H1 (cell line): ENCODE data around the gene TIMM29.

Source experiments
- CBX8 ChIP-seq: fragments of 300-800, 300-1000 bp; sonication (generic); IDR thresholded peaks from 2 replicates; pipeline ENCODE4 v1.7.1; 2016; ENCODE audit warnings: low read depth, low read length, borderline replicate concordance
- EP300 ChIP-seq, 2 experiments: IDR thresholded peaks; 1 replicate in 1 of 2; 2 replicates in 1 of 2; pipeline ENCODE4 v1.6.1; 2011 to 2012; ENCODE audit warnings: low read depth in 2 of 2, low read length in 2 of 2, mild to moderate bottlenecking in 2 of 2, borderline replicate concordance in 1 of 2, inconsistent platforms in 1 of 2, moderate library complexity in 1 of 2
- EZH2 ChIP-seq: fragments of 200-600 bp; sonication (generic); IDR thresholded peaks from 2 replicates; pipeline ENCODE4 v1.7.1; 2012; ENCODE audit warnings: low read depth, mild to moderate bottlenecking, moderate library complexity, low read length, inconsistent platforms; ENCODE audit not compliant: severe bottlenecking
- PHF8 ChIP-seq: fragments of 200-600 bp; sonication (generic); conservative IDR thresholded peaks from 2 replicates; pipeline ENCODE4 v1.7.1; 2012; ENCODE audit warnings: low read depth, mild to moderate bottlenecking, inconsistent platforms, low read length, moderate library complexity
- POLR2A ChIP-seq, 2 experiments: IDR thresholded peaks; 1 replicate in 1 of 2; 2 replicates in 1 of 2; pipeline ENCODE4 v1.6.1; 2011; ENCODE audit warnings: low read depth in 2 of 2, low read length in 2 of 2, mild to moderate bottlenecking in 2 of 2; ENCODE audit errors: control extremely low read depth in 1 of 2
- RXRA ChIP-seq: IDR thresholded peaks from 2 replicates; pipeline ENCODE4 v1.6.1; 2011; ENCODE audit warnings: low read depth, mild to moderate bottlenecking, low read length, moderate library complexity; ENCODE audit not compliant: insufficient read depth
- SP2 ChIP-seq: IDR thresholded peaks from 2 replicates; pipeline ENCODE4 v1.6.1; 2012; ENCODE audit warnings: mild to moderate bottlenecking, low read length, inconsistent platforms
- TF ChIP-seq, protein P1 (sequence below), 3 experiments: IDR thresholded peaks; 1 replicate in 2 of 3; 2 replicates in 1 of 3; pipeline versions ENCODE4 v1.5.1 to v1.6.1; 2011; ENCODE audit warnings: low read length in 3 of 3, mild to moderate bottlenecking in 3 of 3, inconsistent platforms in 2 of 3, low read depth in 1 of 3, moderate library complexity in 1 of 3; ENCODE audit not compliant: insufficient read depth in 1 of 3; ENCODE audit errors: control extremely low read depth in 1 of 3

DNA sequence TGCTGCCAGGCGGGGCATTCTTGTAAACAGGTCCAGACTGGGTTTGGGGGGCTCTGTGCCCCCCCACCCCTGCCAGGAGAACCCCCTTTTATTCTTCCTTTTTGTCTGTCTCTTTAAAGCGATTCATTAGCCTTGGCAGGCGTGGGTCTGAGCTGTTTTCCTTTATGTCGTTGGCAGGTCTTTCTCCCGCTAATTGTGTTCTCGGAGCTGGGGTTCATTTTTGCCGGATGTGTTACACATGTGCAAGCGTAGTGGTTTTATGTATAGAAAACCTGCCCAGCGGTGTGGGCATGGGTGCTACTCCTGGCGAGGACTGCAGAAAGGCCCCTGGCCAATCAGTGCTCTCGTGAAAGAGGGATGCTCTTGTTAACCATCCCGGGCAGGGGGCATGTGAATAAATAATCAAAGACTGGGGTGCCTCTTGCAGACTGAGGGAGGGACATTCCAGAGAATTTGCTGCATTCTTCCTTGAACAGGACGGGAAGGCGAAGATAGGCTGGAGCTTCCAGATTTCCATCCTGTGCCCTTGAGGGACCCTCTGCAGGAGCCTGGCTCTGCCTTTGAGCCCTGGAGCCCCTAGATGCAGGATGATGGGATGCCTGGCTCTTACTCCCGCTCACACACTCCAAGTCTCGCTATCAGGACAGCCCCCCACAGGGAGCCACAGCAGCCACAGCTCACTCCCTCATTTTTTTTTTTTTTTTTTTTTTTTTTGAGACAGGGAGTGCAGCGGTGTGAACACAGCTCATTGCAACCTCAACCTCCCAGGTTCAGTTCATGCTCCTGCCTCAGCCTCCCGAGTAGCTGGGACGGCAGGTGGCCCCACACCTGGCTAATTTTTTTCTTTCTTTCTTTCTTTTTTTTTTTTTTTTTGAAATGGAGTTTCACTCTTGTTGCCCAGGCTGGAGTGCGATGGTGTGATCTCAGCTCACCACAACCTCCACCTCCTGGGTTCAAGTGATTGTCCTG lies 43.1 kb upstream of the TIMM29 start:
- TF ChIP-seq PHF8 (no peak), EZH2 (no peak), CBX8 (no peak), POLR2A (IDR thresholded peaks at IDR 0.05; ENCODE audit: control extremely low read depth in 1 of 2, low read depth in 2 of 2, low read length in 2 of 2) (no peak), SP2 (no peak), RXRA (no peak), EP300 (IDR thresholded peaks at IDR 0.05; ENCODE audit: borderline replicate concordance in 1 of 2, low read depth in 2 of 2, low read length in 2 of 2) (no peak)
- TF ChIP-seq, protein P1, sequence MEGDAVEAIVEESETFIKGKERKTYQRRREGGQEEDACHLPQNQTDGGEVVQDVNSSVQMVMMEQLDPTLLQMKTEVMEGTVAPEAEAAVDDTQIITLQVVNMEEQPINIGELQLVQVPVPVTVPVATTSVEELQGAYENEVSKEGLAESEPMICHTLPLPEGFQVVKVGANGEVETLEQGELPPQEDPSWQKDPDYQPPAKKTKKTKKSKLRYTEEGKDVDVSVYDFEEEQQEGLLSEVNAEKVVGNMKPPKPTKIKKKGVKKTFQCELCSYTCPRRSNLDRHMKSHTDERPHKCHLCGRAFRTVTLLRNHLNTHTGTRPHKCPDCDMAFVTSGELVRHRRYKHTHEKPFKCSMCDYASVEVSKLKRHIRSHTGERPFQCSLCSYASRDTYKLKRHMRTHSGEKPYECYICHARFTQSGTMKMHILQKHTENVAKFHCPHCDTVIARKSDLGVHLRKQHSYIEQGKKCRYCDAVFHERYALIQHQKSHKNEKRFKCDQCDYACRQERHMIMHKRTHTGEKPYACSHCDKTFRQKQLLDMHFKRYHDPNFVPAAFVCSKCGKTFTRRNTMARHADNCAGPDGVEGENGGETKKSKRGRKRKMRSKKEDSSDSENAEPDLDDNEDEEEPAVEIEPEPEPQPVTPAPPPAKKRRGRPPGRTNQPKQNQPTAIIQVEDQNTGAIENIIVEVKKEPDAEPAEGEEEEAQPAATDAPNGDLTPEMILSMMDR (IDR thresholded peaks at IDR 0.05; ENCODE audit: control extremely low read depth in 1 of 3, insufficient read depth in 1 of 3, low read depth in 1 of 3, low read length in 3 of 3): no peak
